Testis (tissue), 3 donors: Measurements from ENCODE around the gene SIPA1L3. TPM values are rescaled to one million over a fixed set of nuclear protein-coding genes. Genes with fewer than 3 reads are reported as not detected.

Source experiments
- DNase-seq: peaks from one replicate; pipeline ENCODE4 v3.0.0-alpha.2; 2019
- H3K27ac ChIP-seq, 2 donors: fragments of 200-600 bp; sonication (generic); one replicate each; pipeline ENCODE4 v1.5.1; 2019
- H3K27me3 ChIP-seq: fragments of 200-600 bp; sonication (generic); one replicate; pipeline ENCODE4 v1.5.1; 2019
- H3K36me3 ChIP-seq: fragments of 200-600 bp; sonication (generic); one replicate; pipeline ENCODE4 v1.5.1; 2017; ENCODE audit warnings: low read depth; ENCODE audit errors: missing control alignments
- H3K4me1 ChIP-seq: fragments of 200-600 bp; sonication (generic); one replicate; pipeline ENCODE4 v1.5.1; 2019
- H3K4me3 ChIP-seq, 2 donors: fragments of 200-600 bp; sonication (generic); one replicate each; pipeline ENCODE4 v1.5.1; 2017 to 2019
- H3K9me3 ChIP-seq: fragments of 200-600 bp; sonication (generic); one replicate; pipeline ENCODE4 v1.5.1; 2017
- POLR2A ChIP-seq: fragments of 450-650 bp; IDR thresholded peaks from one replicate; pipeline ENCODE4 v1.6.1; 2017; ENCODE audit warnings: antibody characterized with exemption, mild to moderate bottlenecking, moderate library complexity
- WGBS, 2 donors: methylation state at CpG; one replicate each; pipeline ENCODE4 v1.1.5; 2018; 5-methylcytosine and 5-hydroxymethylcytosine counted together
- intact Hi-C: fragments of 100-400 bp; cut with DNase I; formaldehyde crosslinking; loops from one replicate; pipeline ENCODE4 v1.15.1; 2023; ENCODE audit warnings: low total_unique reads
- polyA plus RNA-seq: library from polyadenylated mRNA; stranded (reverse); fragments of 350-450 nt; fragmentation: Illumina TruSeq; extraction: RNeasy Lipid Tissue Mini Kit (QIAGEN cat#74804); gene quantifications from one replicate; pipeline ENCODE4 v1.2.3, GENCODE V29; 2014; ENCODE audit warnings: low read depth, low replicate concordance; ENCODE audit not compliant: insufficient read depth
- total RNA-seq, 2 donors: library from RNA; depleted of rRNA; stranded (reverse); fragments of >200 nt; gene quantifications; one replicate each; pipeline ENCODE4 v1.2.3, GENCODE V29; 2016
- TF ChIP-seq, protein P1 (sequence below), 3 experiments: fragments of 450-650 bp in 2 of 3; fragments of 200-600 bp in 1 of 3; sonication (generic) in 1 of 3; IDR thresholded peaks; one replicate each; pipeline ENCODE4 v1.5.1; 2016 to 2019; ENCODE audit warnings: antibody characterized with exemption in 3 of 3, mild to moderate bottlenecking in 2 of 3, moderate library complexity in 1 of 3

SIPA1L3 gene
- total and polyA plus RNA-seq, 3 donors from 2014 or later: 21.1 to 47.6 (median 43.7) TPM

DNA sequence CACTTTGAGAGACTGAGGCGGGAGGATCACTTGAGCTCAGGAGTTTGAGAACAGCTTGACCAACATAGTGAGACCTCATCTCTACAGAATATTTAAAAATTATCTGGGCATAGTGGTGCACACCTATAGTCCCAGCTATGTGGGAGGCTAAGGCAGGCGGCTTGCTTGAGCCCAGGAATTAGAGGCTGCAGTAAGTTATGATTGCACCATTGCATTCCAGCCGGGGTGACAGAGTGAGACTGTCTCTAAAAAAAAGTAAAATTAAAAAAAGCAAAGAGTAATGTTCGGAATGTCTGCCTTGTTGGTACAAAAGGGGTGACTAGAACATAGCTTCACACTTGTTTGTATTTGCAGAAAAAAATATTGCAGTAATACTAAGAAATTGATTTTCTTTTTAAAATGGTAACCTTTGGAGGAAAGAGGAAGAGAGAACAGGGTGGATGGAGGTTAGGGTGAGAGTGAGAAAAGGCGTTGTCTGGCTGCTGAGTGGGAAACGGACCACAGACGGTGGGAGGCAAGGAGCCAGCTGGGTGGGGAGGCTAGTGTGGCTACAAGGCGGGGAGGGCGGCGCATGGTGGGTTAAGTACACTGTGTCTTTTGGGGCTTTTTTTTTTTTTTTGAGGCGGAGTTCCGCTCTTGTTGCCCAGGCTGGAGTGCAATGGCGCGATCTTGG is 339.0 kb downstream of the SIPA1L3 start:
- peak; percentile 70 for DNase-seq
- H3K4me3 ChIP-seq: no peak overlapping the region
- H3K36me3 ChIP-seq: no peaks in the 10 kb centered on the region
- no peaks in the 10 kb centered on the region for H3K9me3 ChIP-seq
- TF ChIP-seq, protein P1, sequence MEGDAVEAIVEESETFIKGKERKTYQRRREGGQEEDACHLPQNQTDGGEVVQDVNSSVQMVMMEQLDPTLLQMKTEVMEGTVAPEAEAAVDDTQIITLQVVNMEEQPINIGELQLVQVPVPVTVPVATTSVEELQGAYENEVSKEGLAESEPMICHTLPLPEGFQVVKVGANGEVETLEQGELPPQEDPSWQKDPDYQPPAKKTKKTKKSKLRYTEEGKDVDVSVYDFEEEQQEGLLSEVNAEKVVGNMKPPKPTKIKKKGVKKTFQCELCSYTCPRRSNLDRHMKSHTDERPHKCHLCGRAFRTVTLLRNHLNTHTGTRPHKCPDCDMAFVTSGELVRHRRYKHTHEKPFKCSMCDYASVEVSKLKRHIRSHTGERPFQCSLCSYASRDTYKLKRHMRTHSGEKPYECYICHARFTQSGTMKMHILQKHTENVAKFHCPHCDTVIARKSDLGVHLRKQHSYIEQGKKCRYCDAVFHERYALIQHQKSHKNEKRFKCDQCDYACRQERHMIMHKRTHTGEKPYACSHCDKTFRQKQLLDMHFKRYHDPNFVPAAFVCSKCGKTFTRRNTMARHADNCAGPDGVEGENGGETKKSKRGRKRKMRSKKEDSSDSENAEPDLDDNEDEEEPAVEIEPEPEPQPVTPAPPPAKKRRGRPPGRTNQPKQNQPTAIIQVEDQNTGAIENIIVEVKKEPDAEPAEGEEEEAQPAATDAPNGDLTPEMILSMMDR (IDR thresholded peaks at IDR 0.05): no peak
- no peak for TF ChIP-seq POLR2A
- H3K27ac ChIP-seq: peak overlapping the region; percentile 19 to 61
- 39 to 51% methylated on average over 14 of the region's 14 CpGs for WGBS, 2 donors
- intact Hi-C loops: no loop called here
- peaks cover 52% of the 10 kb centered on the region for H3K4me1 ChIP-seq
- no peaks in the 10 kb centered on the region for H3K27me3 ChIP-seq

DNA sequence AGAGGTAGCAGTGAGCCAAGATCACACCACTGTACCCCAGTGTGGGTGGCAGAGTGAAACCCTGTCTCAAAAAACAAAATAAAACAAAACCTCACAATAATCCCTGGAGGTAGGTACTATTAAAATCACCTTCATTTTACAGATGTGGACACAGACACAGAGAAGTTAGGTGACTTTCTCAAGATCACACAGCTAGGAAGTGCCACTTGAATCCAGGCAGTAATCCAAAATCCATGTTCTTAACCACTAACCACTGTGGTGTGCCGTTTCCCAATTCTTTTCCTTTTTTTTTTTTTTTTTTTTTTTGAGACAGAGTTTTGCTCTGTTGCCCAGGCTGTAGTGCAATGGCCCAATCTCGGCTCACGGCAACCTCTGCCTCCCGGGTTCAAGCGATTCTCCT is 340.1 kb downstream of the SIPA1L3 start:
- Histone ChIP-seq H3K4me1 (peaks cover 62% of the 10 kb centered on the region), H3K36me3 (no peaks in the 10 kb centered on the region), H3K4me3 (no peak overlapping the region), H3K27ac (peak overlapping the region; percentile 19 to 61), H3K9me3 (no peaks in the 10 kb centered on the region), H3K27me3 (no peaks in the 10 kb centered on the region)
- WGBS, 2 donors: 65 to 73% methylated on average over 5 of the region's 5 CpGs
- intact Hi-C loops: no loop called here
- DNase-seq: no peak
- TF ChIP-seq POLR2A: no peak
- TF ChIP-seq, protein P1 (IDR thresholded peaks at IDR 0.05): no peak

DNA sequence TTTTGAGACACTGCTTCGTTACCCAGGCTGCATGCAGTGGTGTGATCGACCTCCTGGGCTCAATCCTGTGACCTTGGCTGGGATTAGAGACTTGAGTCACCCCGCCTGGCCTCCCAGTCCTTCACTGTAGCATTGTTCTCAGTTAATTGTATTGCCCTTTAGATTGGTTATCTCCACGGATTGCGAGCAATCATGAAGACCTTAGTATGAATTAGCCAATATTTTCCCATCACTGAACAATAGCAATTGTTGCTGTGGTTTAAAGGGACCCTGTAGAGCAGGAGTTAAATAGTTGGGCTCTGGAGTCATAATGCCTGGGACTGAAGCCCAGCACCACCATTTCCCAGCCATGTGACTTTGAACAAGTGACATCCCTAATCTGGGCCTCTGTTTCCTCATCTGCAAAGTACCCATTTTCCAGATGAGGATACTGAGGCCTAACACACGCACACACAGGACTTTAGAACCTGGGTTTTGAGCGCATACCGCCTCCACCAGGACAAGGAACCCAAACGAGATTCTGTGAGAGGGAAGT is 340.8 kb downstream of the SIPA1L3 start:
- intact Hi-C loops: no loop called here
- TF ChIP-seq, protein P1 (IDR thresholded peaks at IDR 0.05): no peak
- TF ChIP-seq POLR2A: no peak
- Histone ChIP-seq H3K4me1 (peaks cover 69% of the 10 kb centered on the region), H3K9me3 (no peaks in the 10 kb centered on the region), H3K36me3 (no peaks in the 10 kb centered on the region), H3K27me3 (no peaks in the 10 kb centered on the region), H3K4me3 (no peak overlapping the region), H3K27ac (peak overlapping the region; percentile 56 to 71)
- DNase-seq: no peak
- WGBS, 2 donors: 46 to 50% methylated on average over 9 of the region's 9 CpGs

DNA sequence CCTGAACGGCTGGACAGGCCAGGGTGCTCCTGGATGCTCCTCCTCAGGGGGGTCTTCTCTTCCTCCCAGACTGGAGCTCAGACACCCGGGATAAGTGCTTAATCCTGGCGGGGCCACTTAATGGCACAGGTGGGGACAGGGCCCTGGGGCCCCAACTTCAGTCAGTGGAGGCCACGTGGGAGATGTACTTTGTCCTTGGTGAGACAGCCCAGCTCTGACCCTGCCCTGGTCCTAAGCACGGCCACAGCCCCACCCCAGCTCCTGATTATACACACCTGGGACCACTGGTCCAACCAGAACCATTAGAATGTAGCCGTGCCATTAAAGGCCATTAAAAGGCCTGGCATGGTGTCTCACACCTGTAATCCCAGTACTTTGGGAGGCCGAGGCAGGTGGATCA is 341.4 kb downstream of the SIPA1L3 start:
- intact Hi-C loops: no loop called here
- Histone ChIP-seq H3K4me3 (no peak overlapping the region), H3K9me3 (no peaks in the 10 kb centered on the region), H3K27me3 (no peaks in the 10 kb centered on the region), H3K4me1 (peaks cover 75% of the 10 kb centered on the region), H3K27ac (peak overlapping the region; percentile 56 to 71), H3K36me3 (no peaks in the 10 kb centered on the region)
- no peak for TF ChIP-seq POLR2A
- TF ChIP-seq, protein P1 (IDR thresholded peaks at IDR 0.05): no peak
- no peak for DNase-seq
- WGBS, 2 donors: 70 to 90% methylated on average over 4 to 6 of the region's 7 CpGs

DNA sequence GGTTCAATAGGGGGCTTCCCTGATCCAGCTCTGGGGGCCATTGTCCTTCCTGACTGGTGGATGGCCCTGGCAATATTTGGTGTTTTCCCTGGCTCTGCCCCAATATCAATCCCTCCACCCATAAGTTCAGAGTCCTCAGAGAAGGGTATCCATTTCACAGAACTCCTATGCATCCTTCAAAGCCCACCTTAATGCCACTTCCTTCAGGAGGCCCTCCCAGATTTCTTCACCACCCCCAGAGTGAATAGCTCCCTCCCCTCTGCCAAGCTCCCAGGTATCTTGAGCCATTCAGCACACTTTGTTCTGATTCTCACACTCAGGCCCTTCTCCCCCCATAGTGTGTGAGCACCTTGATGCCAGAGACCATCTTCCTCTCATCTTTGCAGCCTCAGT is 343.4 kb downstream of the SIPA1L3 start:
- Histone ChIP-seq H3K9me3 (no peaks in the 10 kb centered on the region), H3K4me1 (peaks cover 78% of the 10 kb centered on the region), H3K4me3 (no peak overlapping the region), H3K36me3 (no peaks in the 10 kb centered on the region), H3K27ac (peak overlapping the region; percentile 94 to 96), H3K27me3 (no peaks in the 10 kb centered on the region)
- DNase-seq: no peak
- TF ChIP-seq, protein P1 (IDR thresholded peaks at IDR 0.05): no peak
- TF ChIP-seq POLR2A: no peak
- intact Hi-C loops: no loop called here
